A172 (cell line): ENCODE data around the gene GNAT2. TPM values are rescaled to one million over a fixed set of nuclear protein-coding genes. Genes with fewer than 3 reads are reported as not detected.

Source experiments
- DNase-seq: peaks from one replicate; pipeline ENCODE4 v3.0.0-alpha.2; 2015; ENCODE audit warnings: low spot score
- total RNA-seq: library from RNA; depleted of rRNA; stranded (reverse); fragments of >200 nt; shearing (Covaris generic); gene quantifications from 2 replicates; pipeline ENCODE4 v1.2.3, GENCODE V29; 2014; rRNA removed

Gene GNAT2
- total RNA-seq, 1 experiment from 2014 or later: not detected

DNA sequence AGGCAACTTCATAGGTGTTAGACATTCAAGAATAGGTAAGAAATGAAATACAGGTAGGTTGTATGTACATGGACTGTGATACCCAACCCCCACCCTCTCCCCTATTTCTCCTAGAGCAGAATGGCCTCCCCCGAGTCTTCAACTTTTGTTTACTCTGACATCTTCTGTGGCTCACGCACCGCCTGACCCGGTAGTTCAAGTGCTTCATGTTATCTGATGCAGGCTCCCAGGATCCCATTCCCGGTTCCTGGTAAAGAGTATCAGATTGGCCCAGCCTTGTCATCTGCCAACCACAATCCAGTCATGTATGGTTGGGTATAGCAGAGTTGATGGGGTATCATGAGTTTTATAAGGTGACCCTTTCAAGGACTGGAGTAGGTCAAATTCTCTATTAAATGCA lies 61.9 kb downstream of the GNAT2 start:
- no peak for DNase-seq

DNA sequence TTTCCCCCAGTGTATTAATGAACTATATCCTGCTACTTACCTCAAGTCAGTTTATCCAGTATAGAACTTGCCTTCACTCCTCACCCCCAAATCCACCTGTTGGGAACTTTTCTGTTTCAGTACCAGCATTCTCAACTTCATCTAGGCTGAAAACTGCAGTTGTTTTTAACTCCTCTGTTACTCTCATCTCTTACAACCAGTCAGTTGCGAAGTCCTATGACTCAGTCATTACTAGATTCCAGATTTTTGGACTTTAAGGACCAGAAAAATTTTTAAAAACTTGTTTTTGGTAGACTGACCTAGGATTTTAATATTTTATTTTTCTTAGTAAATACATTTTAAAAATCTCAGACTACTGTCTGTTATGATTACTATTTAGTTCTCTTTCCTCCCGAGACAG lies 62.9 kb downstream of the GNAT2 start:
- DNase-seq: no peak

Other genes with a start within 250 kb of the GNAT2 start
- gene SORT1, start 221.7 kb downstream of the GNAT2 start, total RNA-seq: 15.9 and 22.7 TPM in 2 replicates
- 142 and 190 TPM in 2 replicates for gene PSMA5, start 193.2 kb downstream of the GNAT2 start, total RNA-seq
- gene SYPL2, start 153.1 kb downstream of the GNAT2 start, total RNA-seq: 0.24 TPM in 1 of 2 replicates, not detected in the other
- gene ATXN7L2, start 135.7 kb downstream of the GNAT2 start, total RNA-seq: 3.0 and 5.4 TPM in 2 replicates
- gene CYB561D1, start 125.5 kb downstream of the GNAT2 start, total RNA-seq: 5.4 and 5.7 TPM in 2 replicates
- gene AMIGO1, start 109.9 kb downstream of the GNAT2 start, total RNA-seq: 0.10 TPM in 1 of 2 replicates, not detected in the other
- gene GPR61, start 79.7 kb downstream of the GNAT2 start, total RNA-seq: not detected in 2 replicates
- 13.8 and 14.8 TPM in 2 replicates for gene GNAI3, start 71.0 kb downstream of the GNAT2 start, total RNA-seq
- 47.5 and 75.8 TPM in 2 replicates for gene AMPD2, start 221 bp upstream of the GNAT2 start, total RNA-seq
- 35.7 and 41.8 TPM in 2 replicates for gene GSTM4, start 36.5 kb upstream of the GNAT2 start, total RNA-seq
- gene GSTM2, start 48.4 kb upstream of the GNAT2 start, total RNA-seq: 8.9 and 16.9 TPM in 2 replicates
- gene GSTM1, start 68.2 kb upstream of the GNAT2 start, total RNA-seq: not detected in 2 replicates
- 0.03 TPM in 1 of 2 replicates, not detected in the other for gene GSTM5, start 92.6 kb upstream of the GNAT2 start, total RNA-seq
- 40.8 and 49.2 TPM in 2 replicates for gene GSTM3, start 121.4 kb upstream of the GNAT2 start, total RNA-seq
- gene EPS8L3, start 144.3 kb upstream of the GNAT2 start, total RNA-seq: not detected in 2 replicates